Activated naive CD4-positive, alpha-beta T cell treated with Interleukin-2 at 50 U/mL for 16 hours (primary cell): Measurements from ENCODE around the gene PLXNA2.

Source experiments
- DNase-seq: peaks from one replicate; pipeline ENCODE4 v3.0.0-alpha.2; 2020

The PLXNA2 gene

GRCh38 chr1:208157769-208158168 lies 86.4 kb downstream of the PLXNA2 start:
- no peak for DNase-seq

- no peak for DNase-seq
Measured at GRCh38 chr1:208156741-208157140, 87.4 kb downstream of the PLXNA2 start.

- DNase-seq: no peak
Measured at GRCh38 chr1:208156310-208156709, 87.9 kb downstream of the PLXNA2 start.

- no peak for DNase-seq
Measured at GRCh38 chr1:208154679-208155642, 89.2 kb downstream of the PLXNA2 start.

GRCh38 chr1:208154040-208154439 lies 90.1 kb downstream of the PLXNA2 start:
- no peak for DNase-seq

- DNase-seq: no peak
Measured at GRCh38 chr1:208153386-208153785, 90.8 kb downstream of the PLXNA2 start.

- DNase-seq: no peak
Measured at GRCh38 chr1:208151728-208152598, 92.2 kb downstream of the PLXNA2 start.

GRCh38 chr1:208150833-208151458 lies 93.2 kb downstream of the PLXNA2 start:
- DNase-seq: no peak

- DNase-seq: no peak
Measured at GRCh38 chr1:208149776-208150514, 94.2 kb downstream of the PLXNA2 start.

- no peak for DNase-seq
Measured at GRCh38 chr1:208149213-208149612, 95.0 kb downstream of the PLXNA2 start.

GRCh38 chr1:208148380-208148779 lies 95.8 kb downstream of the PLXNA2 start:
- no peak for DNase-seq

- DNase-seq: no peak
Measured at GRCh38 chr1:208146650-208147049, 97.5 kb downstream of the PLXNA2 start.

GRCh38 chr1:208145167-208145566 lies 99.0 kb downstream of the PLXNA2 start:
- DNase-seq: no peak

- DNase-seq: no peak
Measured at GRCh38 chr1:208142590-208143382, 101.4 kb downstream of the PLXNA2 start.

- DNase-seq: no peak
Measured at GRCh38 chr1:208141610-208142192, 102.5 kb downstream of the PLXNA2 start.

- DNase-seq: no peak
Measured at GRCh38 chr1:208139434-208140045, 104.6 kb downstream of the PLXNA2 start.

GRCh38 chr1:208137193-208137592 lies 107.0 kb downstream of the PLXNA2 start:
- DNase-seq: no peak

GRCh38 chr1:208136459-208137182 lies 107.6 kb downstream of the PLXNA2 start:
- DNase-seq: no peak

GRCh38 chr1:208135354-208135753 lies 108.8 kb downstream of the PLXNA2 start:
- DNase-seq: no peak

- DNase-seq: no peak
Measured at GRCh38 chr1:208134491-208134890, 109.7 kb downstream of the PLXNA2 start.
